CD14-positive monocyte (primary cell): ENCODE measurements around the gene FATE1. TPM values are rescaled to one million over a fixed set of nuclear protein-coding genes. Genes with fewer than 3 reads are reported as not detected.

Source experiments
- DNase-seq, 3 donors: peaks; one replicate each; pipeline ENCODE4 v3.0.0-alpha.2; 2011 to 2022
- H2AFZ ChIP-seq: 2 replicates; pipeline ENCODE4 v1.6.0; 2012; ENCODE audit warnings: mild to moderate bottlenecking, low read depth, low read length, inconsistent platforms; ENCODE audit not compliant: insufficient read depth, poor library complexity, severe bottlenecking
- H3K27ac ChIP-seq, 2 donors: 1 replicate in 1 of 2; 2 replicates in 1 of 2; pipeline ENCODE4 v1.5.1; 2012 to 2013; ENCODE audit warnings: low read length in 2 of 2, control low read depth in 1 of 2, inconsistent platforms in 1 of 2, low read depth in 1 of 2, mild to moderate bottlenecking in 1 of 2
- H3K27me3 ChIP-seq, 2 donors: one replicate each; pipeline versions ENCODE4 v1.6.0 to v1.6.1; 2011 to 2013; ENCODE audit warnings: low read length in 2 of 2; ENCODE audit not compliant: control insufficient read depth in 2 of 2, insufficient read depth in 2 of 2
- H3K36me3 ChIP-seq, 2 donors: replicated peaks in 1 of 2; 1 replicate in 1 of 2; 2 replicates in 1 of 2; pipeline versions ENCODE4 v1.5.1 to v1.6.1; 2012 to 2013; ENCODE audit warnings: low read length in 2 of 2, control low read depth in 1 of 2, inconsistent platforms in 1 of 2, mild to moderate bottlenecking in 1 of 2; ENCODE audit not compliant: insufficient read depth in 2 of 2, control insufficient read depth in 1 of 2
- H3K4me1 ChIP-seq, 2 donors: 1 replicate in 1 of 2; 2 replicates in 1 of 2; pipeline versions ENCODE4 v1.5.1 to v1.6.1; 2012 to 2013; ENCODE audit warnings: low read length in 2 of 2, control low read depth in 1 of 2, inconsistent platforms in 1 of 2, mild to moderate bottlenecking in 1 of 2, moderate library complexity in 1 of 2; ENCODE audit not compliant: insufficient read depth in 2 of 2, control insufficient read depth in 1 of 2
- H3K4me2 ChIP-seq: replicated peaks from 2 replicates; pipeline ENCODE3; 2012; ENCODE audit warnings: low read length, moderate library complexity, mild to moderate bottlenecking; ENCODE audit not compliant: poor library complexity, severe bottlenecking; ENCODE audit errors: extremely low read depth
- H3K4me3 ChIP-seq, 3 experiments: fragments of 200-600 bp in 1 of 3; sonication (generic) in 1 of 3; replicated peaks in 1 of 3; 1 replicate in 2 of 3; 2 replicates in 1 of 3; pipeline ENCODE4 v1.5.1; 2011 to 2013; ENCODE audit warnings: low read length in 3 of 3, mild to moderate bottlenecking in 3 of 3, control low read depth in 2 of 3, low read depth in 2 of 3, inconsistent platforms in 1 of 3, moderate library complexity in 1 of 3
- H3K79me2 ChIP-seq: 2 replicates; pipeline ENCODE4 v1.6.0; 2012; ENCODE audit warnings: mild to moderate bottlenecking, control low read depth, inconsistent platforms, low read length, moderate library complexity; ENCODE audit not compliant: insufficient read depth
- H3K9ac ChIP-seq: 2 replicates; pipeline ENCODE4 v1.6.0; 2017; ENCODE audit warnings: low read length, mild to moderate bottlenecking; ENCODE audit not compliant: insufficient read depth, poor library complexity, severe bottlenecking
- H3K9me3 ChIP-seq, 2 donors: replicated peaks in 1 of 2; 1 replicate in 1 of 2; 2 replicates in 1 of 2; pipeline versions ENCODE4 v1.5.1 to v1.6.1; 2012 to 2013; ENCODE audit warnings: low read length in 2 of 2, control low read depth in 1 of 2; ENCODE audit not compliant: control insufficient read depth in 1 of 2, insufficient read depth in 1 of 2
- H4K20me1 ChIP-seq: 2 replicates; pipeline ENCODE4 v1.6.0; 2012; ENCODE audit warnings: mild to moderate bottlenecking, low read length, control low read depth, moderate library complexity; ENCODE audit not compliant: insufficient read depth
- H3K27ac Mint-ChIP-seq, 7 donors: one replicate each; pipeline ENCODE4 v1.8.0; 2020; ENCODE audit warnings: mild to moderate bottlenecking in 7 of 7, mixed read lengths in 7 of 7, moderate library complexity in 6 of 7, inconsistent platforms in 2 of 7
- H3K27me3 Mint-ChIP-seq, 3 donors: one replicate each; pipeline ENCODE4 v1.8.0; 2021 to 2022; ENCODE audit warnings: low read depth in 3 of 3, mild to moderate bottlenecking in 3 of 3, mixed read lengths in 3 of 3, moderate library complexity in 3 of 3, inconsistent platforms in 1 of 3
- H3K36me3 Mint-ChIP-seq, 2 donors: one replicate each; pipeline ENCODE4 v1.8.0; 2020; ENCODE audit warnings: mixed read lengths in 2 of 2, inconsistent platforms in 1 of 2, mild to moderate bottlenecking in 1 of 2
- H3K4me1 Mint-ChIP-seq: one replicate; pipeline ENCODE4 v1.8.0; 2020; ENCODE audit warnings: mild to moderate bottlenecking, mixed read lengths
- H3K4me3 Mint-ChIP-seq, 2 donors: one replicate each; pipeline ENCODE4 v1.8.0; 2020; ENCODE audit warnings: mild to moderate bottlenecking in 2 of 2, mixed read lengths in 2 of 2, moderate library complexity in 1 of 2
- H3K9me3 Mint-ChIP-seq, 7 donors: one replicate each; pipeline ENCODE4 v1.8.0; 2020 to 2022; ENCODE audit warnings: mixed read lengths in 7 of 7, mild to moderate bottlenecking in 6 of 7, moderate library complexity in 6 of 7, inconsistent platforms in 2 of 7
- CTCF ChIP-seq: fragments of 200-600 bp; IDR thresholded peaks from one replicate; pipeline ENCODE4 v1.8.0; 2022; ENCODE audit warnings: antibody characterized with exemption, mild to moderate bottlenecking
- WGBS: methylation state at CpG from one replicate; pipeline ENCODE4 v1.1.5; 2013; ENCODE audit warnings: missing lambda C conversion rate; ENCODE audit not compliant: insufficient coverage; 5-methylcytosine and 5-hydroxymethylcytosine counted together
- intact Hi-C, 2 donors: fragments of 100-400 bp; cut with micrococcal nuclease; formaldehyde crosslinking; loops; one replicate each; pipeline versions ENCODE4 v1.15.0 to v1.15.1; 2023
- polyA plus RNA-seq, 3 donors: library from polyadenylated mRNA; depleted of rRNA in 1 of 3; unstranded in 2 of 3; stranded (reverse) in 1 of 3; fragments of 300-500 nt in 2 of 3; fragments of >200 nt in 1 of 3; fragmentation: Illumina TruSeq in 2 of 3; gene quantifications; 1 replicate in 2 of 3; 2 replicates in 1 of 3; pipeline ENCODE4 v1.2.3, GENCODE V29; 2012 to 2021

Gene FATE1
- polyA plus RNA-seq, 3 donors: not detected

- no peak for TF ChIP-seq CTCF
- H3K4me3 ChIP-seq: no peak overlapping the region
- H3K4me2 ChIP-seq: no peak overlapping the region
- peaks cover 1 to 6% (median 4%) of the 10 kb centered on the region in 3 donors for H3K27me3 Mint-ChIP-seq
- H3K4me3 Mint-ChIP-seq: no peak overlapping the region
- H4K20me1 ChIP-seq: no peaks in the 10 kb centered on the region
- no peaks in the 10 kb centered on the region for H3K36me3 Mint-ChIP-seq
- no CpG with 5 or more reads among the region's 7 CpGs for WGBS
- peaks cover 14% of the 10 kb centered on the region for H3K4me1 Mint-ChIP-seq
- peaks cover 6% of the 10 kb centered on the region in 2 donors for H3K4me1 ChIP-seq
- no peaks in the 10 kb centered on the region for H3K27me3 ChIP-seq
- no peak overlapping the region for H2AFZ ChIP-seq
- H3K27ac ChIP-seq: no peak overlapping the region
- H3K27ac Mint-ChIP-seq: no peak overlapping the region
- H3K79me2 ChIP-seq: no peaks in the 10 kb centered on the region
- H3K36me3 ChIP-seq: no peaks in the 10 kb centered on the region
- H3K9ac ChIP-seq: no peak overlapping the region
- peaks cover 0 to 3% (median 0%) of the 10 kb centered on the region in 7 donors for H3K9me3 Mint-ChIP-seq
- no peaks in the 10 kb centered on the region for H3K9me3 ChIP-seq
- no peak for DNase-seq
- intact Hi-C loops: no loop called here
Observed at GRCh38 chrX:151723156-151723760, 7.4 kb downstream of the FATE1 start.

- Mint-ChIP-seq H3K36me3 (no peaks in the 10 kb centered on the region), H3K4me1 (peaks cover 14% of the 10 kb centered on the region), H3K27ac (no peak overlapping the region), H3K4me3 (no peak overlapping the region), H3K9me3 (peaks cover 0 to 3% (median 0%) of the 10 kb centered on the region in 7 donors), H3K27me3 (peaks cover 3 to 5% (median 4%) of the 10 kb centered on the region in 3 donors)
- Histone ChIP-seq H3K9ac (no peak overlapping the region), H3K4me3 (no peak overlapping the region), H3K4me1 (peaks cover 6% of the 10 kb centered on the region in 2 donors), H3K9me3 (no peaks in the 10 kb centered on the region), H3K27ac (no peak overlapping the region), H3K4me2 (no peak overlapping the region), H2AFZ (no peak overlapping the region), H3K79me2 (no peaks in the 10 kb centered on the region), H3K27me3 (no peaks in the 10 kb centered on the region), H3K36me3 (no peaks in the 10 kb centered on the region), H4K20me1 (no peaks in the 10 kb centered on the region)
- intact Hi-C loops: no loop called here
- TF ChIP-seq CTCF: no peak
- DNase-seq: no peak
- 83% methylated on average over 4 of the region's 7 CpGs for WGBS
Observed at GRCh38 chrX:151724563-151725337, 8.9 kb downstream of the FATE1 start.
